Nucleus accumbens (tissue), 56 donors: ENCODE results near the gene GRAMD1A.
"Not testable (repeated sequence)": the region's sequence is repeated elsewhere in the genome, so short reads cannot be mapped to it uniquely, and the experiment has no call there.

Experiments
- DNase-seq, 56 donors: peaks; one replicate each; lab custom pipeline; 2025; lab: John Stamatoyannopoulos, UW

The GRAMD1A gene

DNA sequence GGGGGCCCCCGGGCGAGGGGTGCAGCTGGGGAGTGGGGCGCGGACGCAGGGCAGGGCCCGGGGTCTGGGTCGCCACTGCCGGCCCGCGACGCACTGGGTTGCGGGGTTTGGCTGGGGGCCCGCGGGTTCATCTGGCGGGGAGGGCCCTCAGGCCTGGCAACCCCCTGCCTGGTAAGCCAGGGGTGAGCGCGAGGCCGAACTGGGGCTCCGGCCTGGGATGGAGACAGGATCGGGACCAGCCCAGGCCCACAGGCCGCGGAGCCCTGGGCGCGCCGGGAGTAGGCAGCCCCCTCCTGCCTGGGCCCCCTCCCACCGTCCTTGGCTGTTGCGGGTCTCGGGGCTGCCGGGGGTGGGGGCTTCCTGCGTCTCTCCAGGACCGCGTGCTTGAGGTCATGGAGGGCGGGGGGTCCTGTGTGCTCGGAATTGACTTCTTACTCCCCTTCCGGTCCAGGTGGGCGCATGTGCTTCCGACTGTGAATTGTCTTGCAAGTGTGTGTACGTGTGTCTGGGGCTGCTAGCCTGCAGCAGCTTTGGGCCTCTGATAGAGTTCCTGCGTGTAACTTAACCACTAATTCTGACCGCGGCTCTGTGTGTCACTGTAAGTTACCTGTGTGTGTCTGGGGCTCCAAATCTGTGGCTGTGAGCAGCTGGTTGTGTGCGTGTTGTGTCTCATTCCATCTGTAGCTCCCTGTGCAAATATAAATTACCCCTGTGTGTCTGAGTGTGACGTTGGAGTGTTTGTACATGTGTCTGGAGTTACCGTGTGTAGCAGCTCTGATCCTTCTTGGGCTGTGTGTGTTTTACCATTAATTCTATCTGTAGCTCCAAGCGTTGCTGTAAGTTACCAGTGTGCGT is 751 bp downstream of the GRAMD1A start:
- peak in 9 of 56 donors; percentile 5 to 60 (median 13) for DNase-seq

DNA sequence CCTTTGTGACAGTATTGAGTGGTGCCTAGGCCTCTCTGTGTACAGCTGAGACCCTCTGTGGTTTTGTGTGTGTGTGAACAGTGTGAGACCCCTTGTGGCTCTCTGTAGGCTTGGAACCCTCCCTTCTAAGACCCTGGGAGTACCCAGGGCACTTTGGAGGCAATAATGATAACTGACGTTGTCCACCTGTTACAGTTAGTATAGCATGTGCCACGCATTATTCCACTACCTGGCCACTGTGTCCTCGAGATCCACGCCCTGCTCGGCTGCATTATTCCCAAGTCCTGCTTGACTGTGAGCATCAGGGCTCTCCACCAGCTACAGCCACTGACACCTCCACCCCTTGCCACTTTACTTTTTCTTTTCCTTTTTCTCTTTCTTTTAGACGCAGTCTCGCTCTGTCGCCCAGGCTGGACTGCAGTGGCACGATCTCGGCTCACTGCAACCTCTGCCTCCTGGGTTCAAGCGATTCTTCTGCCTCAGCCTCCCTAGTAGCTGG is 2.0 kb downstream of the GRAMD1A start:
- no peak for DNase-seq

DNA sequence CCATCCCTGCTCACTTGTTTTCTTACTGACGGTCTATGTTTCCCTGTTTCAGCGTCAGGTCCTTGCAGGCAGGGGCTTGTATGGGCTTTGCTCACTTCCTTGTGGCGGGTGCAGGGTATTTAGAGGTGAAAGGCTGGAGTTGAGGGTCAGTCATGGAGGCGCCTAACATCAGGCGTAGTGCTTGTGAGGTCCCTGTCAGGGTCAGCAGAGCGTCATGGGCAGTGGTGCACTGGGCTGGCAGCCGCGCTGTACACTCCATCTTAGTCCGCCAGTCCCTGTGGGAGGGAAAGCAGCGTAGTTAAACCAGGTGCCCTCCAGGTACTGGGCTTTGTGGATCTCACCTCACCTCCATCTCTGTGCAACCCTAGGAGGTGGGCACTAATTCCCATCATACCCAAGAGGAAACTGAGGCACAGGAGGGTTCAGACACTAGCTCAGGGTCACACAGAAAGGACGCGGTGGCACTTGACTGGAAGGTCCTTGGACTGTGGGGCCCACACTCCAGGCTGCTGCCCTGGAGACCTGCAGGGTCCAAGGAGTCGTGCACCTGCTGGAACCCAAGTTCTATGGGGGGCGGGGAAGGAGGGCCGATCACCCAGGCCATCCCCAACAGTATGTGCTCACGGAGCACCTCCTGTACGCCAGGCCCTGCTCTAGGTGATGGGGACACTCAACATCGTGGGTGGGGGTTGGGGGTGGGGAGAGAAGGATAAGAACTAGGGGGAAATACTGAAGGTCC is 4.6 kb downstream of the GRAMD1A start:
- no peak for DNase-seq

DNA sequence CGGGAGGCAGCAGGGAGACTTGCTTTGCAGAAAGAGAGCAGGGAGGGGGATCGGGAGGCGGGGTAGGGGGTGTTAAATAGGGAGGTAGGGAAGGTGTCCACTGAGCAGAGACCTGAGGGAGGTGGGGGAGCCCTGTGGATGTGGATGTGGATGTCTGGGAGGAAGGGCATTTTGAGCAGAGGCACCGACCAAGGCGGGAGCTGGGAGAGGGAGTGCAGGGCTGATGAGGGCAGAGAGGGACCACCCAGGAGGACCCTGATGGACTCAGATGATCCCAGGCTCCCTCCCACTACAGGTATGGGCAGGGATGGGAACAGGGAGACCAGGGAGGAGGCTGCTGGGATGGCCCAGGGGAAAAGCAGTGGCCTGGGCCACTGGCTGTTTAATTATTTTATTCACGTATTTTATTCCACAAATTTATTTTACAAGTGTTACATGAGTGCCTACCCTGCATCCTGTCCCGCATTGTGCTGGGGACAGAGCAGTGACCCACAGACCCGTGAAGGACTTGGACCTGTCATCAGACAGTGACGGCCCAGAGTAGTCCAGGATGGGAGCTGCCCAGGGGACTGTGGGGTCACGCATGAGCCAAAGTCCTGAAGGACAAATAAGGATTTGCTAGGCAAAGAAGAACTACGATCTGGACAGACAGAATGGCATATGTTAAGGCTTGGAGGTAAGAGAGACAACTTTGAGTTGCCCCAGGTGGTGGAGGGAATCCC is 5.3 kb downstream of the GRAMD1A start:
- DNase-seq: no peak

DNA sequence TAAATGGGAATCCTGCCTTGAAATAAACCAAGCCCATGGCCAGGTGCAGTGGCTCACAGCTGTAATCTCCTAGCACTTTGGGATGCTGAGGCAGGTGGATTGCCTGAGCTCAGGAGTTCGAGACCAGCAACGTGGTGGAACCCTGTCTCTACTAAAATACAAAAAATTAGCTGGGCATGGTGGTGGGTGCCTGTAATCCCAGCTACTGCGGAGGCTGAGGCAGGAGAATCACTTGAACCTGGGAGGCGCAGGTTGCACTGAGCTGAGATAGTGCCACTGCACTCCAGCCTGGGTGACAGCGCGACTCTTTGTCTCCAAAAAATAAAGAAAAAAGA is 5.9 kb downstream of the GRAMD1A start:
- not testable (repeated sequence) for DNase-seq

DNA sequence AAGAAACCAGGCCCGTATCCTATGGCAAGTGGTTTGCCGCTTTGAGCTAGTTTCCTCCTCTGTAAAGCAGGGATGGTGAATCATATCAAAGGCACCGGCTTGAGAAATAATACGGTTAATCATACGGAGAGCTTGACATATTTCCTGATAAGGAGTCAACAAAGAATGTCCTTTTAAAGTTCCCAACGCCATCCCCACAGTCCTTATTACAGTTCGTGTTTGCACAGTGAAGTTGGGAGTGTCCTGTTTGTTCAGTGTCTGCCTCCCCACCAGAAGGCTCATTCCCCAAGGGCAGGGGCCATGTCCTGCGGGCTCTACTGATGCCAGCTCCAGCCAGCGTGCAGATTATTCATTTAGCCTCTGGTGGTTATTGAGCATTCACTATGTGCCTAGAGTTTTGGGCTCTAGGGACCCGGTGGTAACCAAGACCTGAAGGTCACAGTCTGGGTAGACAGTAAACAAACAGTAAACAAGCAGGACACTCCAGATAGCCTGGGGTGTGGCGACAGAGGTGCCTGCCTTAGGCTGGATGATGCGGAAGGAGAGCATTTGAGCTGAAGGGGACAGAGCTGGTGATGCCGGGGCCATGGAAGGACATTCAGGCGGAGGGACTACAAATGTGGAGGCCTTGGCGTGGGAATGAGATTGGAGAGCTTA is 6.3 kb downstream of the GRAMD1A start:
- DNase-seq: no peak

DNA sequence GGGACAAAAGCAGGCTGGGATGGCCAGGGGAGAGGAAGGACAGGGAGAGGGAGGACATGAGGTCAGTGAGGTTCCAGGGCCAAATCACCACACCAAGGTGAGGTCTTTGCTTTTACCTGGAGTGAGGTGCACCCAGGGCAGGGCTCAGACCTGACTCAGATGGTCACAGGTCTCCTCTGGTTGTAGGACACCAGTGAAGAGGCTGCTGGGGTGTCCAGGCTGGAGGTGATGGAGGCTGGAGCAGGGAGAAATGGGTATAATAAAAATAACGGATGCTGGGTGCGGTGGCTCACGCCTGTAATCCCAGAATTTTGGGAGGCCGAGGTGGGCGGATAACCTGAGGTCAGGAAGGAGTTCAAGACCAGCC is 6.9 kb downstream of the GRAMD1A start:
- no peak for DNase-seq

DNA sequence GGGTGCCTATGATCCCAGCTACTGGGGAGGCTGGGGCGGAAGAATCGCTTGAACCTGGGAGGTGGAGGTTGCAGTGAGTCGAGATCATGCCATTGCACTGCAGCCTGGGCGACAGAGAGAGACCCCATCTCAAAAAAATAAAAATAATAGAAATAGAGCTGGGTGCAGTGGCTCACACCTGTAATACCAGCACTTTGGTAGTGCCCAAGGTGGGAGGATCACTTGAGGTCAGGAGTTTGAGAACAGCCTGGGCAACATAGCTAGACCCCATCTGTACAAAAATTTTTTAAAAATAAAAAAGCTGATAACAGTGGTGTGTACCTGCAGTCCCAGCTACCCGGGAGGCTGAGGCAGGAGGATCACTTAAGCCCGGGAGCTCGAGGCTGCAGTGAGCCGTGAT is 7.3 kb downstream of the GRAMD1A start:
- DNase-seq: not testable (repeated sequence)

DNA sequence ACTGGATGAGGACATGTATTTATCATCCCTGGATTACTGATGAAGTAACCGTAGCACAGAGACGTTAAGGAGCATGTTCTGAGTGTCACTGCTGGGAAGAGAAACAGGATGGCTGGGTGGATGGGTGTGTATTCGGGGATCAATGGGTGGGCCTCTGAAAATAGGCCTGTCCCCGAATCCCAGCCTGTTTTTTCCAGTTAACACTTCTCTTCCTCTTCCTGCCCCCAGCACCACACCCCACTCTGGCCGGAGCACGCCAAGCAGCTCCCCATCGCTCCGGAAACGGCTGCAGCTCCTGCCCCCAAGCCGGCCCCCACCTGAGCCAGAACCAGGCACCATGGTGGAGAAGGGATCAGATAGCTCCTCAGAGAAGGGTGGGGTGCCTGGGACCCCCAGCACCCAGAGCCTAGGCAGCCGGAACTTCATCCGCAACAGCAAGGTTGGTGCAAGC is 8.8 kb downstream of the GRAMD1A start:
- DNase-seq: no peak

DNA sequence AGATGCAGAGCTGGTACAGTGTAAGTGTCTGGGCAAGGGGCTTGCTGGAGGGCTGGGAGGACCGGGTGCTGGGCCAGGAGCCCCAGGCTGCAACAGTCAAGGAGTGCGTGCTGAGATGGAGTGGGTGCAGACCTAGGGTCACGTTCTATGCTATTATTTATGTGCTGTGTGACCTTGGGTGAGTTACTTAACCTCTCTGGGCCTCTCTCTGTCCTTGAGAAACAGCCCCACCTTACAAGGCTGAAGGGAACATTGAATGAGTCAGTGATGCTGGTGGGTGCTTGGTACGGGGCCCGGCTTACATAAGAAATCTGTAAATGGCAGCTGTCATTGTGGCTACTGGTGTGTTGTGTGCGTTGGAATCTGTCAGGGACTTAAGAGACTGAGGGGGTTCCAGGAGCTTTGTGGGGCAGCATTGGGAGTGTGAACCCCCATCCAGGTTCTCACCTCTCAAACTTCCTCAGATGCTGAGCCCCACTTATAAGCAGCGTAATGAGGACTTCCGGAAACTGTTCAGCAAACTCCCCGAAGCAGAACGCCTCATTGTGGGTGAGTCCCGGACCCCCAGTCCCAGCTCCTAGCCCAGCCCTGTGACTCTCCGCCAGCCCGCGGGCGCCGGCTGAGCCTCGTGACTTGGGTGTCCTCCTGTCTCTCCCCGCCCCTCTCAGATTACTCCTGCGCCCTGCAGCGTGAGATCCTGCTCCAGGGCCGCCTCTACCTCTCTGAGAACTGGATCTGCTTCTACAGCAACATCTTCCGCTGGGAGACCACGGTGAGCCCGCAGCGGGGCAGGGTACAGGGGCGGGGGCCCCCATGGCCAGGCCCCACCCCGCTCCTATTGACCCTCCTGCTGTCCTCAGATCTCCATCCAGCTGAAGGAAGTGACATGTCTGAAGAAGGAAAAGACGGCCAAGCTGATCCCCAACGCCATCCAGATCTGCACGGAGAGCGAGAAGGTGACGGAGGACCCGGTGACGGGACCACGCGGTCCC is 9.6 kb downstream of the GRAMD1A start:
- DNase-seq: no peak

DNA sequence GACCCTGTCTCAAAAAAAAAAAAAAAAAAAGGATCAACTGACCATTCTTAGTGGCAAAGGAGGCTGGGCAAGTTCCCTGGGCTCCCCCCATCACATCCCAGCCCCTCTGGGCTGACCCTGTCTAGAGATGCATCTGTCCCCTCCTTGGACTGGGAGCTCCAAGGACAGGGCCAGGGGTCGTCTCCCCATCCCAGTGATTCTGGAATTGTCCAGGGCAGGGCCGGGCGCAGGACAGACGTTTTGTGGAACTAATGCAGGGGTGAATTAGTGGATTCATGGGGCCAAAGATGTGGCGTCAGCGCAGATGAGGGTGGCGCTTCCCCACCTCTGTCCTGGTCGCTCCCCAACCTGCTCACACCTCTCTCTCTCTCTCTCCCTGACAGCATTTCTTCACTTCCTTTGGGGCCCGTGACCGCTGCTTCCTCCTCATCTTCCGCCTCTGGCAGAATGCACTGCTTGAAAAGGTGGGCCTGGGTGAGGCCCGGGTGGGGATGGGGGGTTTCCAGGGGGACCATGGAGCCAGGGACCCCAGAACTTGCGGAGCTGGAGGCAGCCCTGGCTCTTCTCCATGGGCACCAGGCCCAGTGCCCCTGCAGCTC is 11.1 kb downstream of the GRAMD1A start:
- DNase-seq: no peak

DNA sequence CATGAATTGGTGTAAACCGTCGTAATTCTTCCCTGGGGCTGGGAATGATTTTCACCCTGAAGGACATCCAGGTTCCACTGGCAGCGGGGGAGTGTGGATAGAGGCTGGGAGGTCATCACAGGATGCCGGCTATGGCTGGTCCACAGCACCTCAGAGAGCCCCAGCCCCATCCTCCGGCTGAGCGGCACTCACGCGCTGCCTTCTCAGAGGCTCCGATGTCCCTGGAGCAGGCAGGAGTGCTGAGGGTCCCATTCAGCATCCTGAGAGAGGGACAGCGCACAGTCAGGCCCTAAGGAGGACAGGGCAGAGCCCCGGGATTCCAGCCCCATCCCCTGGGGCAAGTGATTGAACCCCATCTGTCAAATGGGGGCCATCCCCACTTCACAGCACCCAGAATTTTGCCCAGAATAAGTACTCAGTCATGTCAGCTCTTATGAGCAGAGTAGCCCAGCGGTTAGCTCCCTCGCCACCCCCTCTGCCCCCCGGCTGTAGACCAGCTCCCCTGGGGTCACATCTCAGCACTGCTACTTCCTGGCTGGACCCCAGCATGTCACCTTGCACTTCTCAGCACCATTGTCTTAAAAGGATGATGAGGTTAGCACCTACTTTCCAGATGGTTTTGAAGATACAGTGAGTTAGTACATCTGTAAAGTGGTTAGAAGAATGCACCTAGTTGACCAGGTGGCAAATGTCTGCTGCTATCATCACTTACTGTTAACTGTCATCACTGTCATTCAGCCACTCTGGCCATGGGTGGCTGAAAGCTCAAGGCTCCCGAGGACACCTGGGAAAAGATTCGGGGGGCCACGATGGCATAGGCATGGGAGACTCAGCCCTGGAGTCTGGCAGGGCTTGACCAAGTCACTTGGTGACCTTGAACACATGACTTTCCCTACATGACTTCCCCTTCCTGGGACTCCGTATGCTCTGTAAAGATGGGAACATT is 11.9 kb downstream of the GRAMD1A start:
- DNase-seq: no peak

DNA sequence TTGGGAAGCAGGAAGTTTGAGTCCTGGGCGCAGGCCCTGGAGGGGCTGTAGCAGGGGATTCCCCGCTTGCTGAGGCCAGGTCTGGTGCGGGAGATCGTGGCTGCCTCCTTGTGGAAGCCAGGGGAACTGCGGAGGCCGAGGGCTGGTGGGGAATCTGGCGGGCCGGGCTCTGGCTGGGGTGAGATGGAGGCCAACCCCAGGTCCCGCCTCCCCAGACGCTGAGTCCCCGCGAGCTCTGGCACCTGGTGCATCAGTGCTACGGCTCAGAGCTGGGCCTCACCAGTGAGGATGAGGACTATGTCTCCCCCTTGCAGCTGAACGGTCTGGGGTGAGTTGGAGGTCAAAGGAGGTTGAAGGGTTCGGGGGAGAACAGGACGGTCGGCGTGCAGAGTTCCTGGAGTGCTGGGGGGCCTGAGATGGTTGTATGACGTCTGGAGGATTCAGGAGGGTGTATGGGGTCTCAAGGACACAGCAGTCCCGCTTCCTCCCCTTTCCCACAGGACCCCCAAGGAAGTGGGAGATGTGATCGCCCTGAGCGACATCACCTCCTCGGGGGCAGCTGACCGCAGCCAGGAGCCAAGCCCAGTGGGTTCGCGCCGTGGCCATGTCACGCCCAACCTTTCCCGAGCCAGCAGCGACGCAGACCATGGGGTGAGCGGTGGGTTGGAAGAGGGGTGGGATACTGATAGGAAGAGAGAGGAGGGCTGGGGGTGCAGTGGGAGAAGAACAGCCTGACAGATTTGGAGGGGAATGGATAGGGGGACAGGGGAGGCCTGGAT is 13.1 kb downstream of the GRAMD1A start:
- peak in 36 of 56 donors; percentile 5 to 64 (median 28) for DNase-seq

DNA sequence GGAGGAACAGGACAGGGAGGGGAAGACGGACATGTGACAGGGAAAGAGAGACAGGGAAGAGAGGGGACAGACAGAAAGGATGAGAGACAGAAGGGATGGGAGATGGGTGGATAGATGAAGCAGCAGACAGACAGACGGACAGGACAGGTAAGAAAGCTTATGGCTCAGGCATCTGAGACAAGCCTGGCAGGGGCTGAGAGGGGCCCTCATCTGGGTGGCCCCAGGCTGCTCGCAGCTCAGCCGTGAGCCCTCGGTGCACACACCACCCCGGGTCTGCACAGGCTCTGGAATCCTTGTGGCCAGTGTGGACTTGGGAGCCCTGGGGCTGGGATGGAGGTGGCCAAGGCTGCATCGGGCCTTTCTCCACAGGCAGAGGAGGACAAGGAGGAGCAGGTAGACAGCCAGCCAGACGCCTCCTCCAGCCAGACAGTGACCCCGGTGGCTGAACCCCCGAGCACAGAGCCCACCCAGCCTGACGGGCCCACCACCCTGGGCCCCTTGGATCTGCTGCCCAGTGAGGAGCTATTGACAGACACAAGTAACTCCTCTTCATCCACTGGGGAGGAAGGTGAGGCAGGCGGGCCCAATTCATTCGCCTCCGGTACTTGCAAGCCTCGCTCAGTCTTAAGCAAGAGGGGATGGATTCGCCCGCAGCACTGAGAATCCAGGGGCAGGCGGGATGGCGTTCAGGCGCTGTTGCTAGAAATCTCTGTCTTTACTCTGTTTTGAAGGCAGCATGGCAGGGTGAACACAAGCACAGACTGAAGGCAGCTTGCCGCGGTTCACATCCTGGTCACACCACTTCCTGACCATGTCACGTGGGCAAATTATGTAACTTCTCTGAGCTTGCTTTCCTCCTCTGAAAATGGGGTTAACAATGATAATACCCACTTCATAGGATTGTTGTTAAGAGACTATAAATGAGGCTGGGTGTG is 14.0 kb downstream of the GRAMD1A start:
- DNase-seq: no peak

DNA sequence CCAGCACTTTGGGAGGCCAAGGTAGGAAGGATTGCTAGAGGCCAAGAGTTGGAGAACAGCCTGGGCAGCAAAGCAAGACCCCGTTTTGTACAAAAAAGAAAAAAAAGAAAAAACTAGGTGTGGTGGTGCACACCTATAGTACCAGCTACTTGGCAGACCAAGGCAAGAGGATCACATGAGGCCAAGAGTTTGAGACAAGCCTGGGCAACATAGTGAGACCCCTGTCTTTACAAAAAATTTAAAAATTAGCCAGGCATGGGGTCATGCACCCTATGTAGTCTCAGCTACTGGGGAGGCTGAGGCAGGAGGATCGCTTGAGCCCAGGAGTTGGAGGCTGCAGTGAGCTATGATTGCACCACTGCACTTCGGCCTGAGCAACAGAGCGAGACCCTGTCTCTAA is 14.7 kb downstream of the GRAMD1A start:
- DNase-seq: not testable (repeated sequence)
